HepG2 (cell line): ENCODE results near the gene GRIN2C. TPM values are rescaled to one million over a fixed set of nuclear protein-coding genes. Genes with fewer than 3 reads are reported as not detected.

ENCODE experiments used
- ELF4 ChIP-seq: sonication (generic); formaldehyde crosslinking; IDR thresholded peaks from 2 replicates; pipeline ENCODE4 v1.5.0; 2020; ENCODE audit warnings: missing genetic modification reagents, mild to moderate bottlenecking, moderate library complexity, borderline replicate concordance
- ISL2 ChIP-seq: sonication (generic); formaldehyde crosslinking; IDR thresholded peaks from 2 replicates; pipeline ENCODE4 v1.5.0; 2020; ENCODE audit warnings: missing genetic modification reagents
- ZBTB7B ChIP-seq: sonication (generic); formaldehyde crosslinking; IDR thresholded peaks from 2 replicates; pipeline ENCODE4 v1.4.0; 2020; ENCODE audit warnings: missing genetic modification reagents
- ZFP41 ChIP-seq: sonication (generic); formaldehyde crosslinking; IDR thresholded peaks from 2 replicates; pipeline ENCODE4 v1.4.0; 2020; ENCODE audit warnings: mild to moderate bottlenecking, missing genetic modification reagents, borderline replicate concordance
- ZNF136 ChIP-seq: sonication (generic); formaldehyde crosslinking; IDR thresholded peaks from 2 replicates; pipeline ENCODE4 v1.8.1; 2022; ENCODE audit warnings: low read depth, mild to moderate bottlenecking, moderate library complexity, missing genetic modification reagents
- ZNF749 ChIP-seq: sonication (generic); formaldehyde crosslinking; IDR thresholded peaks from 2 replicates; pipeline ENCODE4 v1.8.0; 2022; ENCODE audit warnings: mild to moderate bottlenecking, missing genetic modification reagents, moderate library complexity, borderline replicate concordance
- ZZZ3 ChIP-seq: sonication (generic); formaldehyde crosslinking; IDR thresholded peaks from 2 replicates; pipeline ENCODE4 v1.4.0; 2020; ENCODE audit warnings: missing genetic modification reagents, mild to moderate bottlenecking, borderline replicate concordance
- polyA plus RNA-seq, 8 experiments: library from polyadenylated mRNA; depleted of rRNA in 3 of 8; stranded (reverse) in 7 of 8; unstranded in 1 of 8; fragments of >200 nt; fragmentation: Illumina TruSeq in 4 of 8; extraction: Trizol in 4 of 8; gene quantifications; 2 replicates each; pipeline versions ENCODE4 v1.2.1 to v1.2.3, GENCODE V29; 2011 to 2016; ENCODE audit warnings: low read depth in 4 of 8, missing spikeins in 1 of 8, mixed read lengths in 1 of 8; ENCODE audit not compliant: insufficient read depth in 1 of 8
- total RNA-seq, 5 experiments: library from RNA; depleted of rRNA; stranded (reverse); fragments of >200 nt; fragmentation: Illumina TruSeq; extraction: Trizol; gene quantifications; 2 replicates each; pipeline ENCODE4 v1.2.3, GENCODE V29; 2016; ENCODE audit warnings: low read depth in 1 of 5
- TF ChIP-seq, protein P1 (sequence below): IDR thresholded peaks from 2 replicates; pipeline ENCODE4 v1.6.1; 2016; ENCODE audit warnings: control low read depth
- TF ChIP-seq, protein P2 (sequence below): sonication (generic); formaldehyde crosslinking; IDR thresholded peaks from 2 replicates; pipeline ENCODE4 v1.4.0; 2020; ENCODE audit warnings: mild to moderate bottlenecking, low read depth, missing genetic modification reagents
- TF ChIP-seq, protein P3 (sequence below): sonication (generic); formaldehyde crosslinking; IDR thresholded peaks from 2 replicates; pipeline ENCODE4 v1.5.1; 2020; ENCODE audit warnings: missing genetic modification reagents, mild to moderate bottlenecking, borderline replicate concordance
- TF ChIP-seq, protein P4 (sequence below): sonication (generic); formaldehyde crosslinking; IDR thresholded peaks from 2 replicates; pipeline ENCODE4 v1.5.0; 2020; ENCODE audit warnings: mild to moderate bottlenecking, missing genetic modification reagents, borderline replicate concordance
- TF ChIP-seq, protein P5 (sequence below): IDR thresholded peaks from 2 replicates; pipeline ENCODE4 v1.6.1; 2012; ENCODE audit warnings: inconsistent platforms
- TF ChIP-seq, protein P6 (sequence below): sonication (generic); formaldehyde crosslinking; IDR thresholded peaks from 2 replicates; pipeline ENCODE4 v1.4.0; 2020; ENCODE audit warnings: missing genetic modification reagents

The GRIN2C gene
- total and polyA plus RNA-seq, 2 of the 13 experiments (the other 11 are each of a cell fraction or from before 2014, with no cell fraction given) = 0.03 to 0.11 TPM

DNA sequence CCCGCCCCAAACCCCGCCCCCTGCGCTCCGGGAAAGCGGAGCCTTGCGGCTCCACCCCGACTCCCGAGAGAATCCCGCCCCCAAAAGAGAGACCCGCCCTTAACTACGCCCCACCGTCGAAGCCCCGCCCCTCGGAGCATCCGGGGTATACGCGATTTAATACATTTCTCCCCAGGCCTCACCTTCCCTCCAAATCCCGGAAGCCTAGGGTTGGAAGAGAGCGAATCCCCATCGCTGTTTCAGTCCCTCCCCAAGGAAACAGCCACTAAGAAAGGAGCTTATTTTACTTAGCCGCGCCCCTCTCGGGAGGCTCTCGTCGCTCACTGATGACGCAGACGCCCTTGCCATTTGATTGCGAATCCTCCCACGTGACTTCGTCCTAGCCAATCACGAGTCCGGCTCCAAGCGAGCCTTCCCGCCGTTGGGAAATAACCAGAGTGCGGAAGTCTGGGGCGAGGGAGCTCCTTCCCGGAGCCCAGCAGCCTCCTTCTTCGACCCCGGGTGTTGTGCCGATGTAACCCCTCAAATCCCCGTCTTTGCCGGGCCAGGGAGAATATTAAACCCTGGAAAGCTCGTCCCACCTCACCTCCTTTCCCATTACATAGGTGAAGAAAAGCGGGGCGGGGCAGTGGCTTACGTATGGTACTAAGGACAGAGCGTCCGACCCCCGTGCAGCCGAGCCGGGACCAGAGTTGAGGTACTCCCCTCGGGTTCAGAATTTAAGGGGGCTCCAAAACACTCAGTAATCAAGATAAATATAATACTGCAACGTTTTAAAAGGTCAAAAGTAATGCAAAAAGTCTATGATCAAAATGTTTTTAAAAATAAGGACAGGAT is 13.6 kb upstream of the GRIN2C start (continued):
- TF ChIP-seq, protein P1, sequence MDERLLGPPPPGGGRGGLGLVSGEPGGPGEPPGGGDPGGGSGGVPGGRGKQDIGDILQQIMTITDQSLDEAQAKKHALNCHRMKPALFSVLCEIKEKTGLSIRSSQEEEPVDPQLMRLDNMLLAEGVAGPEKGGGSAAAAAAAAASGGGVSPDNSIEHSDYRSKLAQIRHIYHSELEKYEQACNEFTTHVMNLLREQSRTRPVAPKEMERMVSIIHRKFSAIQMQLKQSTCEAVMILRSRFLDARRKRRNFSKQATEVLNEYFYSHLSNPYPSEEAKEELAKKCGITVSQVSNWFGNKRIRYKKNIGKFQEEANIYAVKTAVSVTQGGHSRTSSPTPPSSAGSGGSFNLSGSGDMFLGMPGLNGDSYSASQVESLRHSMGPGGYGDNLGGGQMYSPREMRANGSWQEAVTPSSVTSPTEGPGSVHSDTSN (CRISPR knock-in tag) = no peak
- TF ChIP-seq, protein P2, sequence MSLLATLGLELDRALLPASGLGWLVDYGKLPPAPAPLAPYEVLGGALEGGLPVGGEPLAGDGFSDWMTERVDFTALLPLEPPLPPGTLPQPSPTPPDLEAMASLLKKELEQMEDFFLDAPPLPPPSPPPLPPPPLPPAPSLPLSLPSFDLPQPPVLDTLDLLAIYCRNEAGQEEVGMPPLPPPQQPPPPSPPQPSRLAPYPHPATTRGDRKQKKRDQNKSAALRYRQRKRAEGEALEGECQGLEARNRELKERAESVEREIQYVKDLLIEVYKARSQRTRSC = 0 out of 2 replicates have a peak, but pooled peaks have one; percentile 0
- TF ChIP-seq ZNF136 (CRISPR knock-in tag) (no peak), ZFP41 (CRISPR knock-in tag) (no peak), ISL2 (peak; percentile 37), ZNF749 (no peak), ELF4 (peak; percentile 99), ZZZ3 (no peak; the same call in 1 of the 2 replicates), ZBTB7B (CRISPR knock-in tag) (peak; percentile 58; the same call in 1 of the 2 replicates)
- TF ChIP-seq, protein P3, sequence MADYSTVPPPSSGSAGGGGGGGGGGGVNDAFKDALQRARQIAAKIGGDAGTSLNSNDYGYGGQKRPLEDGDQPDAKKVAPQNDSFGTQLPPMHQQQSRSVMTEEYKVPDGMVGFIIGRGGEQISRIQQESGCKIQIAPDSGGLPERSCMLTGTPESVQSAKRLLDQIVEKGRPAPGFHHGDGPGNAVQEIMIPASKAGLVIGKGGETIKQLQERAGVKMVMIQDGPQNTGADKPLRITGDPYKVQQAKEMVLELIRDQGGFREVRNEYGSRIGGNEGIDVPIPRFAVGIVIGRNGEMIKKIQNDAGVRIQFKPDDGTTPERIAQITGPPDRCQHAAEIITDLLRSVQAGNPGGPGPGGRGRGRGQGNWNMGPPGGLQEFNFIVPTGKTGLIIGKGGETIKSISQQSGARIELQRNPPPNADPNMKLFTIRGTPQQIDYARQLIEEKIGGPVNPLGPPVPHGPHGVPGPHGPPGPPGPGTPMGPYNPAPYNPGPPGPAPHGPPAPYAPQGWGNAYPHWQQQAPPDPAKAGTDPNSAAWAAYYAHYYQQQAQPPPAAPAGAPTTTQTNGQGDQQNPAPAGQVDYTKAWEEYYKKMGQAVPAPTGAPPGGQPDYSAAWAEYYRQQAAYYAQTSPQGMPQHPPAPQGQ (CRISPR knock-in tag) = no peak
- TF ChIP-seq, protein P4, sequence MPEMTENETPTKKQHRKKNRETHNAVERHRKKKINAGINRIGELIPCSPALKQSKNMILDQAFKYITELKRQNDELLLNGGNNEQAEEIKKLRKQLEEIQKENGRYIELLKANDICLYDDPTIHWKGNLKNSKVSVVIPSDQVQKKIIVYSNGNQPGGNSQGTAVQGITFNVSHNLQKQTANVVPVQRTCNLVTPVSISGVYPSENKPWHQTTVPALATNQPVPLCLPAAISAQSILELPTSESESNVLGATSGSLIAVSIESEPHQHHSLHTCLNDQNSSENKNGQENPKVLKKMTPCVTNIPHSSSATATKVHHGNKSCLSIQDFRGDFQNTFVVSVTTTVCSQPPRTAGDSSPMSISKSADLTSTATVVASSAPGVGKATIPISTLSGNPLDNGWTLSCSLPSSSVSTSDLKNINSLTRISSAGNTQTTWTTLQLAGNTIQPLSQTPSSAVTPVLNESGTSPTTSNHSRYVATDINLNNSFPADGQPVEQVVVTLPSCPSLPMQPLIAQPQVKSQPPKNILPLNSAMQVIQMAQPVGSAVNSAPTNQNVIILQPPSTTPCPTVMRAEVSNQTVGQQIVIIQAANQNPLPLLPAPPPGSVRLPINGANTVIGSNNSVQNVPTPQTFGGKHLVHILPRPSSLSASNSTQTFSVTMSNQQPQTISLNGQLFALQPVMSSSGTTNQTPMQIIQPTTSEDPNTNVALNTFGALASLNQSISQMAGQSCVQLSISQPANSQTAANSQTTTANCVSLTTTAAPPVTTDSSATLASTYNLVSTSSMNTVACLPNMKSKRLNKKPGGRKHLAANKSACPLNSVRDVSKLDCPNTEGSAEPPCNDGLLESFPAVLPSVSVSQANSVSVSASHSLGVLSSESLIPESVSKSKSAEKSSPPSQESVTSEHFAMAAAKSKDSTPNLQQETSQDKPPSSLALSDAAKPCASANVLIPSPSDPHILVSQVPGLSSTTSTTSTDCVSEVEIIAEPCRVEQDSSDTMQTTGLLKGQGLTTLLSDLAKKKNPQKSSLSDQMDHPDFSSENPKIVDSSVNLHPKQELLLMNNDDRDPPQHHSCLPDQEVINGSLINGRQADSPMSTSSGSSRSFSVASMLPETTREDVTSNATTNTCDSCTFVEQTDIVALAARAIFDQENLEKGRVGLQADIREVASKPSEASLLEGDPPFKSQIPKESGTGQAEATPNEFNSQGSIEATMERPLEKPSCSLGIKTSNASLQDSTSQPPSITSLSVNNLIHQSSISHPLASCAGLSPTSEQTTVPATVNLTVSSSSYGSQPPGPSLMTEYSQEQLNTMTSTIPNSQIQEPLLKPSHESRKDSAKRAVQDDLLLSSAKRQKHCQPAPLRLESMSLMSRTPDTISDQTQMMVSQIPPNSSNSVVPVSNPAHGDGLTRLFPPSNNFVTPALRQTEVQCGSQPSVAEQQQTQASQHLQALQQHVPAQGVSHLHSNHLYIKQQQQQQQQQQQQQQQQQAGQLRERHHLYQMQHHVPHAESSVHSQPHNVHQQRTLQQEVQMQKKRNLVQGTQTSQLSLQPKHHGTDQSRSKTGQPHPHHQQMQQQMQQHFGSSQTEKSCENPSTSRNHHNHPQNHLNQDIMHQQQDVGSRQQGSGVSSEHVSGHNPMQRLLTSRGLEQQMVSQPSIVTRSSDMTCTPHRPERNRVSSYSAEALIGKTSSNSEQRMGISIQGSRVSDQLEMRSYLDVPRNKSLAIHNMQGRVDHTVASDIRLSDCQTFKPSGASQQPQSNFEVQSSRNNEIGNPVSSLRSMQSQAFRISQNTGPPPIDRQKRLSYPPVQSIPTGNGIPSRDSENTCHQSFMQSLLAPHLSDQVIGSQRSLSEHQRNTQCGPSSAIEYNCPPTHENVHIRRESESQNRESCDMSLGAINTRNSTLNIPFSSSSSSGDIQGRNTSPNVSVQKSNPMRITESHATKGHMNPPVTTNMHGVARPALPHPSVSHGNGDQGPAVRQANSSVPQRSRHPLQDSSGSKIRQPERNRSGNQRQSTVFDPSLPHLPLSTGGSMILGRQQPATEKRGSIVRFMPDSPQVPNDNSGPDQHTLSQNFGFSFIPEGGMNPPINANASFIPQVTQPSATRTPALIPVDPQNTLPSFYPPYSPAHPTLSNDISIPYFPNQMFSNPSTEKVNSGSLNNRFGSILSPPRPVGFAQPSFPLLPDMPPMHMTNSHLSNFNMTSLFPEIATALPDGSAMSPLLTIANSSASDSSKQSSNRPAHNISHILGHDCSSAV (CRISPR knock-in tag) = no peak
- TF ChIP-seq, protein P5, sequence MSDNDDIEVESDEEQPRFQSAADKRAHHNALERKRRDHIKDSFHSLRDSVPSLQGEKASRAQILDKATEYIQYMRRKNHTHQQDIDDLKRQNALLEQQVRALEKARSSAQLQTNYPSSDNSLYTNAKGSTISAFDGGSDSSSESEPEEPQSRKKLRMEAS = peak; percentile 70; the same call in 1 of the 2 replicates
- TF ChIP-seq, protein P6, sequence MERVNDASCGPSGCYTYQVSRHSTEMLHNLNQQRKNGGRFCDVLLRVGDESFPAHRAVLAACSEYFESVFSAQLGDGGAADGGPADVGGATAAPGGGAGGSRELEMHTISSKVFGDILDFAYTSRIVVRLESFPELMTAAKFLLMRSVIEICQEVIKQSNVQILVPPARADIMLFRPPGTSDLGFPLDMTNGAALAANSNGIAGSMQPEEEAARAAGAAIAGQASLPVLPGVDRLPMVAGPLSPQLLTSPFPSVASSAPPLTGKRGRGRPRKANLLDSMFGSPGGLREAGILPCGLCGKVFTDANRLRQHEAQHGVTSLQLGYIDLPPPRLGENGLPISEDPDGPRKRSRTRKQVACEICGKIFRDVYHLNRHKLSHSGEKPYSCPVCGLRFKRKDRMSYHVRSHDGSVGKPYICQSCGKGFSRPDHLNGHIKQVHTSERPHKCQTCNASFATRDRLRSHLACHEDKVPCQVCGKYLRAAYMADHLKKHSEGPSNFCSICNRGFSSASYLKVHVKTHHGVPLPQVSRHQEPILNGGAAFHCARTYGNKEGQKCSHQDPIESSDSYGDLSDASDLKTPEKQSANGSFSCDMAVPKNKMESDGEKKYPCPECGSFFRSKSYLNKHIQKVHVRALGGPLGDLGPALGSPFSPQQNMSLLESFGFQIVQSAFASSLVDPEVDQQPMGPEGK (CRISPR knock-in tag) = peak; percentile 28
